SU-DHL-6 (cell line): ENCODE data around the gene KRT9.

ENCODE experiments used
- H2AFZ ChIP-seq: fragments of 200-600 bp; sonication (generic); 2 replicates; pipeline ENCODE4 v1.6.1; 2014; ENCODE audit warnings: low read depth, mild to moderate bottlenecking, moderate library complexity, mixed read lengths, antibody characterized with exemption, low read length; ENCODE audit not compliant: severe bottlenecking
- H3F3A ChIP-seq: fragments of 200-600 bp; shearing (Covaris generic); 2 replicates; pipeline ENCODE4 v1.6.0; 2016; ENCODE audit warnings: antibody characterized with exemption, mild to moderate bottlenecking; ENCODE audit not compliant: insufficient read depth
- H3K27ac ChIP-seq: fragments of 200-600 bp; sonication (generic); 2 replicates; pipeline ENCODE4 v1.5.1; 2016; ENCODE audit warnings: low read depth, mild to moderate bottlenecking, low read length, moderate library complexity, mixed read lengths
- H3K27me3 ChIP-seq: fragments of 200-600 bp; sonication (generic), shearing (Covaris generic); 2 replicates; pipeline ENCODE4 v1.6.0; 2014; ENCODE audit warnings: mild to moderate bottlenecking, low read length
- H3K36me3 ChIP-seq: fragments of 200-600 bp; sonication (generic); 2 replicates; pipeline ENCODE4 v1.6.1; 2014; ENCODE audit warnings: mild to moderate bottlenecking, low read length, mixed read lengths
- H3K4me2 ChIP-seq: fragments of 300-600, 200-600 bp; shearing (Covaris generic), sonication (generic); 2 replicates; pipeline ENCODE4 v1.6.0; 2014; ENCODE audit warnings: low read length, low read depth, mild to moderate bottlenecking; ENCODE audit not compliant: poor library complexity, severe bottlenecking
- H3K4me3 ChIP-seq: fragments of 200-600 bp; sonication (generic); 2 replicates; pipeline ENCODE4 v1.5.1; 2014; ENCODE audit warnings: antibody characterized with exemption, low read length, mild to moderate bottlenecking, mixed read lengths; ENCODE audit not compliant: insufficient read depth, poor library complexity, severe bottlenecking
- H3K79me2 ChIP-seq: fragments of 200-600 bp; sonication (generic); 2 replicates; pipeline ENCODE4 v1.6.1; 2014; ENCODE audit warnings: mild to moderate bottlenecking, low read length, moderate library complexity; ENCODE audit not compliant: insufficient read depth
- H3K9ac ChIP-seq: fragments of 200-600 bp; sonication (generic); 2 replicates; pipeline ENCODE4 v1.7.0; 2014; ENCODE audit warnings: mild to moderate bottlenecking, low read length
- H3K9me2 ChIP-seq: fragments of 200-600 bp; sonication (generic); replicated peaks from 2 replicates; pipeline ENCODE4 v1.6.1; 2014; ENCODE audit warnings: low read length; ENCODE audit not compliant: insufficient read depth
- H3K9me3 ChIP-seq: fragments of 200-600 bp; sonication (generic); 2 replicates; pipeline ENCODE4 v1.6.1; 2014; ENCODE audit warnings: low read length, mixed read lengths; ENCODE audit not compliant: insufficient read depth
- H4K20me1 ChIP-seq: fragments of 200-600 bp; sonication (generic); 2 replicates; pipeline ENCODE4 v1.6.1; 2014; ENCODE audit warnings: low read depth, mild to moderate bottlenecking, antibody characterized with exemption, low read length, moderate library complexity, mixed read lengths
- EZH2phosphoT487 ChIP-seq: fragments of 200-600 bp; sonication (generic), shearing (Covaris generic); conservative IDR thresholded peaks from 2 replicates; pipeline ENCODE4 v1.6.1; 2018; ENCODE audit warnings: mild to moderate bottlenecking, antibody characterized with exemption, low read length, moderate library complexity, mixed read lengths
- TF ChIP-seq, protein P1 (sequence below): fragments of 200-600 bp; sonication (generic); IDR thresholded peaks from one replicate; pipeline ENCODE4 v1.5.1; 2017; ENCODE audit warnings: antibody characterized with exemption, mild to moderate bottlenecking, low read length, moderate library complexity; ENCODE audit not compliant: insufficient read depth, poor library complexity, severe bottlenecking

The KRT9 gene

GRCh38 chr17:41619036-41619926 lies 47.4 kb upstream of the KRT9 start:
- Histone ChIP-seq H3K4me2 (no peak overlapping the region), H3K27me3 (no peaks in the 10 kb centered on the region), H3K79me2 (no peaks in the 10 kb centered on the region), H4K20me1 (no peaks in the 10 kb centered on the region), H3K27ac (no peak overlapping the region), H2AFZ (no peak overlapping the region), H3K36me3 (no peaks in the 10 kb centered on the region), H3K9me2 (no peaks in the 10 kb centered on the region), H3K4me3 (no peak overlapping the region), H3F3A (no peaks in the 10 kb centered on the region), H3K9ac (no peak overlapping the region), H3K9me3 (no peaks in the 10 kb centered on the region)
- TF ChIP-seq, protein P1, sequence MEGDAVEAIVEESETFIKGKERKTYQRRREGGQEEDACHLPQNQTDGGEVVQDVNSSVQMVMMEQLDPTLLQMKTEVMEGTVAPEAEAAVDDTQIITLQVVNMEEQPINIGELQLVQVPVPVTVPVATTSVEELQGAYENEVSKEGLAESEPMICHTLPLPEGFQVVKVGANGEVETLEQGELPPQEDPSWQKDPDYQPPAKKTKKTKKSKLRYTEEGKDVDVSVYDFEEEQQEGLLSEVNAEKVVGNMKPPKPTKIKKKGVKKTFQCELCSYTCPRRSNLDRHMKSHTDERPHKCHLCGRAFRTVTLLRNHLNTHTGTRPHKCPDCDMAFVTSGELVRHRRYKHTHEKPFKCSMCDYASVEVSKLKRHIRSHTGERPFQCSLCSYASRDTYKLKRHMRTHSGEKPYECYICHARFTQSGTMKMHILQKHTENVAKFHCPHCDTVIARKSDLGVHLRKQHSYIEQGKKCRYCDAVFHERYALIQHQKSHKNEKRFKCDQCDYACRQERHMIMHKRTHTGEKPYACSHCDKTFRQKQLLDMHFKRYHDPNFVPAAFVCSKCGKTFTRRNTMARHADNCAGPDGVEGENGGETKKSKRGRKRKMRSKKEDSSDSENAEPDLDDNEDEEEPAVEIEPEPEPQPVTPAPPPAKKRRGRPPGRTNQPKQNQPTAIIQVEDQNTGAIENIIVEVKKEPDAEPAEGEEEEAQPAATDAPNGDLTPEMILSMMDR, result no peak
- no peak for TF ChIP-seq EZH2phosphoT487

GRCh38 chr17:41618341-41619035 lies 46.6 kb upstream of the KRT9 start:
- Histone ChIP-seq H3K9ac (no peak overlapping the region), H3K27me3 (no peaks in the 10 kb centered on the region), H3K27ac (no peak overlapping the region), H3K9me2 (no peaks in the 10 kb centered on the region), H3F3A (no peaks in the 10 kb centered on the region), H2AFZ (no peak overlapping the region), H3K79me2 (no peaks in the 10 kb centered on the region), H3K4me3 (no peak overlapping the region), H4K20me1 (no peaks in the 10 kb centered on the region), H3K36me3 (no peaks in the 10 kb centered on the region), H3K4me2 (no peak overlapping the region), H3K9me3 (no peaks in the 10 kb centered on the region)
- TF ChIP-seq EZH2phosphoT487, result no peak
- TF ChIP-seq, protein P1, result no peak

- no peaks in the 10 kb centered on the region for H3K27me3 ChIP-seq
- no peak overlapping the region for H3K4me2 ChIP-seq
- no peak overlapping the region for H3K9ac ChIP-seq
- H3F3A ChIP-seq, result no peaks in the 10 kb centered on the region
- no peaks in the 10 kb centered on the region for H3K9me3 ChIP-seq
- H2AFZ ChIP-seq, result no peak overlapping the region
- H3K9me2 ChIP-seq, result no peaks in the 10 kb centered on the region
- TF ChIP-seq EZH2phosphoT487, result no peak
- TF ChIP-seq, protein P1, result no peak
- no peaks in the 10 kb centered on the region for H3K36me3 ChIP-seq
- H3K27ac ChIP-seq, result no peak overlapping the region
- no peaks in the 10 kb centered on the region for H4K20me1 ChIP-seq
- no peaks in the 10 kb centered on the region for H3K79me2 ChIP-seq
- no peak overlapping the region for H3K4me3 ChIP-seq
Measured at GRCh38 chr17:41617698-41618097, 45.8 kb upstream of the KRT9 start.
